D721Med (cell line): Measurements from ENCODE around the gene PSMD13.
A peak's percentile ranks its signal among the peaks of the same experiment; 100 is the strongest.

ENCODE experiments used
- DNase-seq: peaks from one replicate; pipeline ENCODE4 v3.0.0; 2011; ENCODE audit warnings: low spot score; ENCODE audit not compliant: insufficient read length
- FAIRE-seq: peaks from 2 replicates; lab custom pipeline; 2011; peaks lifted over from hg19 to GRCh38; lab: Jason Lieb, UNC
- CTCF ChIP-seq: IDR thresholded peaks from 2 replicates; pipeline ENCODE4 v1.5.1; 2012; ENCODE audit warnings: mild to moderate bottlenecking, control low read depth; ENCODE audit not compliant: insufficient read depth; ENCODE audit errors: missing control alignments

Gene PSMD13

GRCh38 chr11:244376-244775 is 7.6 kb downstream of the PSMD13 start:
- DNase-seq (no peak), FAIRE-seq (no peak)
- no peak for TF ChIP-seq CTCF

- no peak for FAIRE-seq
- no peak for DNase-seq
- no peak for TF ChIP-seq CTCF
These were observed 12.3 kb downstream of the PSMD13 start for GRCh38 chr11:249062-249461.

GRCh38 chr11:250274-250673 is 13.5 kb downstream of the PSMD13 start:
- no peak for FAIRE-seq
- no peak for TF ChIP-seq CTCF
- DNase-seq = no peak

GRCh38 chr11:250740-251299 is 14.0 kb downstream of the PSMD13 start:
- DNase-seq = no peak

GRCh38 chr11:251550-251949 is 14.8 kb downstream of the PSMD13 start:
- TF ChIP-seq CTCF = no peak
- no peak for FAIRE-seq
- no peak for DNase-seq

More at GRCh38 chr11:250740-251299, 14.0 kb downstream of the PSMD13 start:
- peak; percentile 56 for TF ChIP-seq CTCF
- no peak for FAIRE-seq

GRCh38 chr11:252666-253065 is 15.9 kb downstream of the PSMD13 start:
- FAIRE-seq = no peak
- DNase-seq = no peak
- no peak for TF ChIP-seq CTCF

GRCh38 chr11:253160-253885 is 16.5 kb downstream of the PSMD13 start:
- no peak for TF ChIP-seq CTCF
- DNase-seq (no peak), FAIRE-seq (no peak)
